GM18511 (cell line): ENCODE data around the gene VPS11.
"Not testable (repeated sequence)": the region's sequence is repeated elsewhere in the genome, so short reads cannot be mapped to it uniquely, and the experiment has no call there.

ENCODE experiments used
- ATAC-seq: cut with Tn5 transposase; IDR thresholded peaks from one replicate; pipeline ENCODE4 v1.9.1; 2021; ENCODE audit warnings: mild to moderate bottlenecking, moderate library complexity; ENCODE audit not compliant: unreplicated experiment

Gene VPS11

GRCh38 chr11:119067371-119068222 is at the start of gene VPS11:
TSS of gene VPS11 (plus strand) at chr11:119067818. CDS start at chr11:119067824, 6 bp downstream.
- ATAC-seq = peak; percentile 91

GRCh38 chr11:119018074-119018938 is 49.3 kb upstream of the VPS11 start, which contains the start of the genes RPS25 and TRAPPC4:
TSS of gene RPS25 (minus strand) at chr11:119018343. CDS start at chr11:119018284, 59 bp downstream.
TSS of gene TRAPPC4 (plus strand) at chr11:119018766. CDS start at chr11:119018796, 30 bp downstream.
- peak; percentile 94 for ATAC-seq

- no peak for ATAC-seq
Observed at GRCh38 chr11:119019996-119020395, 47.6 kb upstream of the VPS11 start.

GRCh38 chr11:119021631-119022030 is 46.0 kb upstream of the VPS11 start:
- no peak for ATAC-seq

- ATAC-seq = no peak
Observed at GRCh38 chr11:119023741-119024140, 43.9 kb upstream of the VPS11 start.

- no peak for ATAC-seq
Observed at GRCh38 chr11:119024430-119025098, 43.1 kb upstream of the VPS11 start.

GRCh38 chr11:119025099-119025473 is 42.5 kb upstream of the VPS11 start:
- no peak for ATAC-seq

GRCh38 chr11:119025541-119025940 is 42.1 kb upstream of the VPS11 start:
- ATAC-seq = no peak

- no peak for ATAC-seq
Observed at GRCh38 chr11:119025978-119026766, 41.4 kb upstream of the VPS11 start.

- no peak for ATAC-seq
Observed at GRCh38 chr11:119026970-119027369, 40.6 kb upstream of the VPS11 start.

- ATAC-seq = no peak
Observed at GRCh38 chr11:119027561-119028345, 39.9 kb upstream of the VPS11 start.

- ATAC-seq = no peak
Observed at GRCh38 chr11:119028346-119029068, 39.1 kb upstream of the VPS11 start.

- no peak for ATAC-seq
Observed at GRCh38 chr11:119029069-119029339, 38.6 kb upstream of the VPS11 start.

GRCh38 chr11:119029340-119030028 is 38.1 kb upstream of the VPS11 start:
- ATAC-seq = peak; percentile 34

GRCh38 chr11:119030029-119030328 is 37.6 kb upstream of the VPS11 start:
- peak; percentile 16 for ATAC-seq

- peak; percentile 80 for ATAC-seq
Observed at GRCh38 chr11:119030329-119031047, 37.1 kb upstream of the VPS11 start, which contains the start of gene SLC37A4. TSS of gene SLC37A4 (minus strand) at chr11:119030877.

- no peak for ATAC-seq
Observed at GRCh38 chr11:119031912-119032280, 35.7 kb upstream of the VPS11 start.

- ATAC-seq = not testable (repeated sequence)
Observed at GRCh38 chr11:119033421-119033820, 34.2 kb upstream of the VPS11 start.
